ENCODE data around the gene NAT16.

- TF ChIP-seq POLR2A (IDR thresholded peaks at IDR 0.05) = no peak
- TF ChIP-seq CTCF (IDR thresholded peaks at IDR 0.05) = no peak
Measured at GRCh38 chr7:101171442-101171837, 8.7 kb downstream of the NAT16 start.
